ENCODE data around the gene TXNL4A.
"Not testable (repeated sequence)": the region's sequence is repeated elsewhere in the genome, so short reads cannot be mapped to it uniquely, and the experiment has no call there.

Gene TXNL4A

DNA sequence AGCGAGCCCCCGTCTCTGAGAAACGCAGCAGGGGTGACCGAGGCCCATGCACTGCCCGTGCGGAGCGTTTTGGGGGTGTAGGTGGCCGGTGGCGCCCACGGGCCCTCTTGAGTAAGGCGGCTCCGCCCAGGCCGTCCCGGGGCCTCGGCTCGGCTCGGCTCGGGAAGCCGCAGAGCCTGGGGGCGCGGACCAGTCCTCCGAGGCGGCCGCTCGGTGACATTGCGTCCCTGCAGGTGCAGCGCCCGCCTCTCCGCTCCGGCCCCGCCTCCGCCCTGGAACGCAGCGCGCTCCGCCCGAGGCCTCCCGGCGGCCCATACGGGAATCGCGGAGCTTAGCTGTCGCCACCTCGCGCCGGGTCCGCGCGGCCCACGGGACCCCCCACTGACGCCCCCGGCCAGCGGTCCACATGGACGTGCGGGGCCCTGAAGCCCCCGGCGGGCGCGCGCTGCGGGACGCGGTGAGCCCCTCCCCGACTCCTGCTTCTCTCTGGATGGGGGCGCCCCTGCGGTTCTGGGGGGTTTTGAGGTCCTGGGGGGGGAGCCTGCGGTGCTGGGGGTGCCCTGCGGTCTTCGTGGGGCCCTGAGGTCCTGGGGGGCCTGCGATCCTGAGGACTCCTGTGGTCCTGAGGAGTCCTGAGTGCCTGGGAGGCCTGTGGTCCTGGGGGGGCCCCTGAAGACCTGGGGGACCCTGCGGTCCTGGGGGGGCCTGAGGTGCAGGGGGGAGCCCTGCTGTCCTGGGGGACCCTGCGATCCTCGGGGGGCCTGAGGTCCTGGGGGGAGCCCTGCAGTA, 23.8 kb downstream of the TXNL4A start, which contains the start of gene HSBP1L1:
Gene HSBP1L1 (plus strand): TSS at position 314 of the 789 bp plus-strand sequence. CDS start 93 bp downstream, at position 407.
- no peaks in the 10 kb centered on the region for H3K9me3 ChIP-seq (ENCODE audit: control insufficient read depth, low read length)
- H3K4me3 ChIP-seq (ENCODE audit: extremely low read depth, insufficient read depth, low read length, poor library complexity, severe bottlenecking) = peak within 1 kb of the TSS; percentile 36
- peaks cover 2% of the 10 kb centered on the region for H3K36me3 ChIP-seq (ENCODE audit: control insufficient read depth, insufficient read depth, low read length)
- H3K4me1 ChIP-seq (ENCODE audit: control insufficient read depth, insufficient read depth, low read length, poor library complexity, severe bottlenecking) = peaks cover 15% of the 10 kb centered on the region
- WGBS, 2 experiments (ENCODE audit: insufficient coverage in 2 of 2) = 12% methylated on average over 36 to 62 of the region's 73 CpGs
- H3K27ac ChIP-seq (ENCODE audit: low read depth, low read length, severe bottlenecking) = peak within 1 kb of the TSS; percentile 39

- no peak overlapping the region for H3K4me3 ChIP-seq (ENCODE audit: extremely low read depth, insufficient read depth, low read length, poor library complexity, severe bottlenecking)
- peaks cover 15% of the 10 kb centered on the region for H3K4me1 ChIP-seq (ENCODE audit: control insufficient read depth, insufficient read depth, low read length, poor library complexity, severe bottlenecking)
- no peak overlapping the region for H3K27ac ChIP-seq (ENCODE audit: low read depth, low read length, severe bottlenecking)
- H3K9me3 ChIP-seq (ENCODE audit: control insufficient read depth, low read length) = no peaks in the 10 kb centered on the region
- H3K36me3 ChIP-seq (ENCODE audit: control insufficient read depth, insufficient read depth, low read length) = no peaks in the 10 kb centered on the region
- WGBS, 2 experiments (ENCODE audit: insufficient coverage in 2 of 2) = 90 to 93% methylated on average over 27 to 30 of the region's 30 CpGs
Observed at GRCh38 chr18:79963658-79964329, 24.6 kb downstream of the TXNL4A start.

DNA sequence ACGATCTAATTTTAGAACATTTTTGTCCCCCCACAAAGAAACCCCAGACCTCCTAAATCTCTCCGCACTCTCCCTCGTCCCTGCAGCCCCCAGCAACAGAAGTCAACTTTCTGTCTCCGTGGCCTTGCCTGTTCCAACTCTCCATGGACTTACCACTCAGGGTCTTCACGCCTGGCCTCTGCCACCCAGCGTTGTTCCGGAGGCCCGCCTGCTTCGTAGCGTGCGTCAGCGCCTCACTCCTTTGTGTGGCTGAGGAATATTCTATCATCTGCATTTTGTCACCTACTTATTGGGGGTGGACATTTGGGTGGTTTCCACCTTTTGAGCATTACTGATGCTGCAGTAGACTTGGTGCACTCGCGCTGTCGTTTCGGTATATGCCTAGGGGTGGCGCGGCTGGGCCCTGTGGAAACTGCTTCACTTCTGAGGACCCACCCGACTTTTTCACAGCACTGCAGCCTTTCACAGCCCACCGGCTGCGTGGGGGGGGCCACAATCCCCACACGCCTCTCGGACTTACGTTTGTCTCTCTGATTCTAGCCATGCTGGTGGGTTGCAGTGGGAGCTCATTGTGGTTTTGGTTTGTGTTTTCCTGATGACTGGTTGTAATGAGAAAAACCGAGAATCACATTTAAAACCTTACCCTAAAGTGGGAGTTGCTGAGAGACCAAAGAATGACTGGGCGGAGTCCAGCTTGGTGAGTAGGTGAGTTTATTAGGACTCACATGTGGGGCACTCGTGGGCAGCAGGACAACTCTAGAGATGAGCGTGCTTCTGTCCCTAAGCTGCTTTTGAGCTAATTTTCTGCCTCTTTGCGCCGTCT, 25.3 kb downstream of the TXNL4A start:
- WGBS, 2 experiments (ENCODE audit: insufficient coverage in 2 of 2) = 91 to 94% methylated on average over 14 to 18 of the region's 30 CpGs
- Histone ChIP-seq H3K9me3 (ENCODE audit: control insufficient read depth, low read length) (no peaks in the 10 kb centered on the region), H3K27ac (ENCODE audit: low read depth, low read length, severe bottlenecking) (no peak overlapping the region), H3K36me3 (ENCODE audit: control insufficient read depth, insufficient read depth, low read length) (no peaks in the 10 kb centered on the region), H3K4me1 (ENCODE audit: control insufficient read depth, insufficient read depth, low read length, poor library complexity, severe bottlenecking) (peaks cover 15% of the 10 kb centered on the region), H3K4me3 (ENCODE audit: extremely low read depth, insufficient read depth, low read length, poor library complexity, severe bottlenecking) (no peak overlapping the region)

- Histone ChIP-seq H3K36me3 (ENCODE audit: control insufficient read depth, insufficient read depth, low read length) (no peaks in the 10 kb centered on the region), H3K4me3 (ENCODE audit: extremely low read depth, insufficient read depth, low read length, poor library complexity, severe bottlenecking) (no peak overlapping the region), H3K27ac (ENCODE audit: low read depth, low read length, severe bottlenecking) (no peak overlapping the region), H3K4me1 (ENCODE audit: control insufficient read depth, insufficient read depth, low read length, poor library complexity, severe bottlenecking) (peaks cover 15% of the 10 kb centered on the region), H3K9me3 (ENCODE audit: control insufficient read depth, low read length) (no peaks in the 10 kb centered on the region)
- whole genome bisulfite sequencing, 2 experiments (ENCODE audit: insufficient coverage in 2 of 2) = 81 to 84% methylated on average over 6 to 10 of the region's 10 CpGs
Observed at GRCh38 chr18:79962311-79962710, 26.1 kb downstream of the TXNL4A start.

GRCh38 chr18:79961527-79962291, 26.7 kb downstream of the TXNL4A start:
- Histone ChIP-seq H3K9me3 (ENCODE audit: control insufficient read depth, low read length) (no peaks in the 10 kb centered on the region), H3K4me3 (ENCODE audit: extremely low read depth, insufficient read depth, low read length, poor library complexity, severe bottlenecking) (no peak overlapping the region), H3K27ac (ENCODE audit: low read depth, low read length, severe bottlenecking) (no peak overlapping the region), H3K4me1 (ENCODE audit: control insufficient read depth, insufficient read depth, low read length, poor library complexity, severe bottlenecking) (peaks cover 15% of the 10 kb centered on the region), H3K36me3 (ENCODE audit: control insufficient read depth, insufficient read depth, low read length) (no peaks in the 10 kb centered on the region)
- WGBS, 2 experiments (ENCODE audit: insufficient coverage in 2 of 2) = 79 to 81% methylated on average over 25 to 26 of the region's 29 CpGs

GRCh38 chr18:79960921-79961526, 27.3 kb downstream of the TXNL4A start:
- 88 to 92% methylated on average over 15 to 16 of the region's 16 CpGs for whole genome bisulfite sequencing, 2 experiments (ENCODE audit: insufficient coverage in 2 of 2)

DNA sequence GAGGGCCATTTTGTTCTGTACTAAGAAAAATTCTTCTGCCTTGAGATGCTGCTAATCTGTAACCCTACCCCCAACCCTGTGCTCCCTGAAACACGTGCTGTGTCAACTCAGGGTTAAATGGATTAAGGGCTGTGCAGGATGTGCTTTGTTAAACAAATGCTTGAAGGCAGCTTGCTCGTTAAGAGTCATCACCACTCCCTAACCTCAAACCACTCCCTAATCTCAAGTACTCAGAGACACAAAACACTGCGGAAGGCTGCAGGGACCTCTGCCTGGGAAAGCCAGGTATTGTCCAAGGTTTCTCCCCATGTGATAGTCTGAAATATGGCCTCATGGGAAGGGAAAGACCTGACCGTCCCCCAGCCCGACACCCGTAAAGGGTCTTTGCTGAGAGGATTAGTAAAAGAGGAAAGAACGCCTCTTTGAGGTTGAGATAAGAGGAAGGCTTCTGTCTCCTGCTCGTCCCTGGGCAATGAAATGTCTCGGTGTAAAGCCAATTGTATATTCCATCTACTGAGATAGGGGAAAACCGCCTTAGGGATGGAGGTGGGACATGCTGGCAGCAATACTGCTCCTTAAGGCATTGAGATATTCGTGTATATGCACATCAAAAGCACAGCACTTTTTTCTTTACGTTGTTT, 28.1 kb downstream of the TXNL4A start:
- not testable (repeated sequence) for H3K36me3 ChIP-seq (ENCODE audit: control insufficient read depth, insufficient read depth, low read length); H3K9me3 ChIP-seq (ENCODE audit: control insufficient read depth, low read length); H3K27ac ChIP-seq (ENCODE audit: low read depth, low read length, severe bottlenecking); H3K4me3 ChIP-seq (ENCODE audit: extremely low read depth, insufficient read depth, low read length, poor library complexity, severe bottlenecking)
- peaks cover 15% of the 10 kb centered on the region for H3K4me1 ChIP-seq (ENCODE audit: control insufficient read depth, insufficient read depth, low read length, poor library complexity, severe bottlenecking)
- WGBS, 2 experiments (ENCODE audit: insufficient coverage in 2 of 2) = 6 to 11% methylated on average over 7 to 8 of the region's 12 CpGs

More at GRCh38 chr18:79960921-79961526, 27.3 kb downstream of the TXNL4A start:
- Histone ChIP-seq H3K36me3 (ENCODE audit: control insufficient read depth, insufficient read depth, low read length) (no peaks in the 10 kb centered on the region), H3K27ac (ENCODE audit: low read depth, low read length, severe bottlenecking) (no peak overlapping the region), H3K4me1 (ENCODE audit: control insufficient read depth, insufficient read depth, low read length, poor library complexity, severe bottlenecking) (peaks cover 15% of the 10 kb centered on the region), H3K4me3 (ENCODE audit: extremely low read depth, insufficient read depth, low read length, poor library complexity, severe bottlenecking) (no peak overlapping the region), H3K9me3 (ENCODE audit: control insufficient read depth, low read length) (no peaks in the 10 kb centered on the region)

DNA sequence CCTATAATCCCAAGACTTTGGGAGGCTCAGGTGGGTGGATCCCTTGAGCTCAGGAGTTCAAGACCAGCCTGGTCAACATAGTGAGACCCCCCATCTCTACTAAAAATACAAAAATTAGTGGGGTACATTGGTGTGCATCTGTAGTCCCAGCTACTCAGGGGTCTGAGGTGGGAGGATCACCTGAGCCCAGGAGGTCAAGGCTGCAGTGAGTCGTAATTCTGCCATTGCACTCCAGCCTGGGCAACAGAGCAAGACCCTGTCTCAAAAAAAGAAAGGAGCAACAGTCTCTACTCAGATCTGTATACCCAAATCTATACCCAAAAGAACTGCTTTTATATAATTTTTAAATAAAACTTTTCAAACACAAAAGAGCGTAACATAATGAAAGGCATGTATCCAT, 29.4 kb downstream of the TXNL4A start:
- no peak overlapping the region for H3K4me3 ChIP-seq (ENCODE audit: extremely low read depth, insufficient read depth, low read length, poor library complexity, severe bottlenecking)
- peaks cover 9% of the 10 kb centered on the region for H3K4me1 ChIP-seq (ENCODE audit: control insufficient read depth, insufficient read depth, low read length, poor library complexity, severe bottlenecking)
- no peaks in the 10 kb centered on the region for H3K9me3 ChIP-seq (ENCODE audit: control insufficient read depth, low read length)
- 100% methylated on average over 1 of the region's 2 CpGs; no CpG with 5 or more reads in 1 of the 2 experiments for WGBS, 2 experiments (ENCODE audit: insufficient coverage in 2 of 2)
- no peaks in the 10 kb centered on the region for H3K36me3 ChIP-seq (ENCODE audit: control insufficient read depth, insufficient read depth, low read length)
- no peak overlapping the region for H3K27ac ChIP-seq (ENCODE audit: low read depth, low read length, severe bottlenecking)

- no peaks in the 10 kb centered on the region for H3K9me3 ChIP-seq (ENCODE audit: control insufficient read depth, low read length)
- H3K4me3 ChIP-seq (ENCODE audit: extremely low read depth, insufficient read depth, low read length, poor library complexity, severe bottlenecking) = no peak overlapping the region
- no peak overlapping the region for H3K27ac ChIP-seq (ENCODE audit: low read depth, low read length, severe bottlenecking)
- 93 to 100% methylated on average over 1 of the region's 2 CpGs for WGBS, 2 experiments (ENCODE audit: insufficient coverage in 2 of 2)
- H3K4me1 ChIP-seq (ENCODE audit: control insufficient read depth, insufficient read depth, low read length, poor library complexity, severe bottlenecking) = peaks cover 12% of the 10 kb centered on the region
- H3K36me3 ChIP-seq (ENCODE audit: control insufficient read depth, insufficient read depth, low read length) = no peaks in the 10 kb centered on the region
Observed at GRCh38 chr18:79956276-79956675, 32.1 kb downstream of the TXNL4A start.
